HUES48 (cell line): ENCODE results near the gene RBM42.
A peak's percentile ranks its signal among the peaks of the same experiment; 100 is the strongest.
"Not testable (repeated sequence)": the region's sequence is repeated elsewhere in the genome, so short reads cannot be mapped to it uniquely, and the experiment has no call there.

ENCODE experiments used
- H3K27ac ChIP-seq: one replicate; pipeline ENCODE4 v1.7.0; 2013; ENCODE audit warnings: low read depth, low read length, inconsistent platforms
- H3K27me3 ChIP-seq: 2 replicates; pipeline ENCODE4 v1.6.1; 2013; ENCODE audit warnings: mild to moderate bottlenecking, low read length; ENCODE audit not compliant: control insufficient read depth, insufficient read depth
- H3K36me3 ChIP-seq: 2 replicates; pipeline ENCODE4 v1.6.1; 2013; ENCODE audit warnings: low read length; ENCODE audit not compliant: control insufficient read depth, insufficient read depth
- H3K4me1 ChIP-seq: 2 replicates; pipeline ENCODE4 v1.6.1; 2013; ENCODE audit warnings: mild to moderate bottlenecking, low read length; ENCODE audit not compliant: control insufficient read depth, insufficient read depth
- H3K4me3 ChIP-seq: 2 replicates; pipeline ENCODE4 v1.5.1; 2013; ENCODE audit warnings: mild to moderate bottlenecking, low read depth, low read length
- H3K9ac ChIP-seq: 2 replicates; pipeline ENCODE4 v1.6.1; 2013; ENCODE audit warnings: mild to moderate bottlenecking, low read depth, low read length, moderate library complexity
- H3K9me3 ChIP-seq: 2 replicates; pipeline ENCODE4 v1.6.1; 2013; ENCODE audit warnings: low read length; ENCODE audit not compliant: control insufficient read depth, insufficient read depth

Gene RBM42

GRCh38 chr19:35642312-35642711 lies 13.5 kb downstream of the RBM42 start:
- H3K27me3 ChIP-seq = peaks cover 6% of the 10 kb centered on the region
- no peak overlapping the region for H3K4me3 ChIP-seq
- no peak overlapping the region for H3K9ac ChIP-seq
- H3K9me3 ChIP-seq = no peaks in the 10 kb centered on the region
- peaks cover 19% of the 10 kb centered on the region for H3K4me1 ChIP-seq
- peaks cover 10% of the 10 kb centered on the region for H3K36me3 ChIP-seq
- H3K27ac ChIP-seq = no peak overlapping the region

- Histone ChIP-seq H3K36me3 (peaks cover 5% of the 10 kb centered on the region), H3K4me1 (peaks cover 19% of the 10 kb centered on the region), H3K9me3 (no peaks in the 10 kb centered on the region), H3K4me3 (peak overlapping the region; percentile 72), H3K27me3 (peaks cover 6% of the 10 kb centered on the region), H3K9ac (peak overlapping the region; percentile 41; the same call in 1 of the 2 replicates), H3K27ac (peak overlapping the region; percentile 79)
Observed at GRCh38 chr19:35642798-35643254, 14.0 kb downstream of the RBM42 start.

GRCh38 chr19:35643255-35644205 lies 14.7 kb downstream of the RBM42 start:
- no peaks in the 10 kb centered on the region for H3K36me3 ChIP-seq
- H3K9me3 ChIP-seq = no peaks in the 10 kb centered on the region
- peaks cover 19% of the 10 kb centered on the region for H3K4me1 ChIP-seq
- H3K27ac ChIP-seq = peak overlapping the region; percentile 79
- H3K9ac ChIP-seq = peak overlapping the region; percentile 41; the same call in 1 of the 2 replicates
- H3K4me3 ChIP-seq = peak overlapping the region; percentile 72
- H3K27me3 ChIP-seq = peaks cover 6% of the 10 kb centered on the region

- Histone ChIP-seq H3K9me3 (no peaks in the 10 kb centered on the region), H3K9ac (no peak overlapping the region), H3K4me1 (peaks cover 13% of the 10 kb centered on the region), H3K27ac (peak overlapping the region; percentile 68), H3K4me3 (peak overlapping the region; percentile 72), H3K36me3 (no peaks in the 10 kb centered on the region), H3K27me3 (peaks cover 6% of the 10 kb centered on the region)
Observed at GRCh38 chr19:35644206-35644986, 15.6 kb downstream of the RBM42 start.

- Histone ChIP-seq H3K27ac (no peak overlapping the region), H3K4me3 (peak overlapping the region; percentile 66), H3K4me1 (peaks cover 11% of the 10 kb centered on the region), H3K9ac (no peak overlapping the region), H3K27me3 (peaks cover 6% of the 10 kb centered on the region), H3K9me3 (no peaks in the 10 kb centered on the region), H3K36me3 (no peaks in the 10 kb centered on the region)
Observed at GRCh38 chr19:35644987-35645679, 16.3 kb downstream of the RBM42 start.

GRCh38 chr19:35645680-35646511 lies 17.1 kb downstream of the RBM42 start:
- no peak overlapping the region for H3K27ac ChIP-seq
- H3K36me3 ChIP-seq = peaks cover 4% of the 10 kb centered on the region
- H3K9me3 ChIP-seq = no peaks in the 10 kb centered on the region
- no peak overlapping the region for H3K9ac ChIP-seq
- H3K4me3 ChIP-seq = no peak overlapping the region
- peaks cover 6% of the 10 kb centered on the region for H3K27me3 ChIP-seq
- peaks cover 11% of the 10 kb centered on the region for H3K4me1 ChIP-seq

- H3K9me3 ChIP-seq = no peaks in the 10 kb centered on the region
- peak within 1 kb of the TSS; percentile 66 for H3K27ac ChIP-seq
- H3K4me3 ChIP-seq = peak within 1 kb of the TSS; percentile 87
- H3K27me3 ChIP-seq = peaks cover 6% of the 10 kb centered on the region
- H3K9ac ChIP-seq = peak within 1 kb of the TSS; percentile 57
- H3K4me1 ChIP-seq = peaks cover 7% of the 10 kb centered on the region; the same call in 1 of the 2 replicates
- peaks cover 14% of the 10 kb centered on the region for H3K36me3 ChIP-seq
Observed at GRCh38 chr19:35648017-35648961, 19.5 kb downstream of the RBM42 start, which contains the start of gene COX6B1. Gene COX6B1 (plus strand): TSS chr19:35648323. CDS start chr19:35651244, 2,921 bp downstream.

- H3K36me3 ChIP-seq = peaks cover 33% of the 10 kb centered on the region
Observed at GRCh38 chr19:35650581-35650980, 21.7 kb downstream of the RBM42 start.

GRCh38 chr19:35654828-35655227 lies 26.0 kb downstream of the RBM42 start:
- not testable (repeated sequence) for H3K4me1 ChIP-seq, H3K4me3 ChIP-seq, H3K9ac ChIP-seq, H3K27me3 ChIP-seq, H3K27ac ChIP-seq, H3K9me3 ChIP-seq
- H3K36me3 ChIP-seq = peaks cover 76% of the 10 kb centered on the region

More at GRCh38 chr19:35650581-35650980, 21.7 kb downstream of the RBM42 start:
- Histone ChIP-seq H3K27ac (no peak overlapping the region), H3K27me3 (peaks cover 4% of the 10 kb centered on the region), H3K4me1 (0 out of 2 replicates have a peak, but pooled peaks cover 2% of the 10 kb centered on the region), H3K9me3 (no peaks in the 10 kb centered on the region), H3K4me3 (no peak overlapping the region), H3K9ac (no peak overlapping the region)
